HG03159 (cell line): ENCODE measurements around the gene HPS1.

Experiments used
- ATAC-seq: cut with Tn5 transposase; IDR thresholded peaks from one replicate; pipeline ENCODE4 v1.9.1; 2021; ENCODE audit warnings: mild to moderate bottlenecking, moderate library complexity; ENCODE audit not compliant: unreplicated experiment

HPS1 gene

DNA sequence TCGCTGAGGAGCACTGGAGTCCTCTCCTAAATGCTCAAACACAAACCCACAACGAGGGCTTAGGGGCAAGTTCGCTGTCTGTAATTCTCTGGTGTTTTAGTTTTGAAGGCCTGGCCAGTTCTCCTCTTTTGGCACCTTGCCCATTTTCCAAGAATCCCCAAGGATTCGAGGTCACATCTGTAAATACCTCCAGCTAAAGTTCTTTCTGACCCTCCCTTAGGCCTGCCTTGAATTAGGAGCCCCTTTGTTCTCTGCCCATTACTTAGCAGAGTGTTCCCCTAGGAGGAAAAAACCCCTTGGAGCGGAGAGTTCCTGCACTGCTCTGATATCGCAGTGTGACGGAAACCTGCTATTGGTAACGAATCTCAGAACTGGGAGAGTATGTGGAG, 31.0 kb downstream of the HPS1 start:
- no peak for ATAC-seq

DNA sequence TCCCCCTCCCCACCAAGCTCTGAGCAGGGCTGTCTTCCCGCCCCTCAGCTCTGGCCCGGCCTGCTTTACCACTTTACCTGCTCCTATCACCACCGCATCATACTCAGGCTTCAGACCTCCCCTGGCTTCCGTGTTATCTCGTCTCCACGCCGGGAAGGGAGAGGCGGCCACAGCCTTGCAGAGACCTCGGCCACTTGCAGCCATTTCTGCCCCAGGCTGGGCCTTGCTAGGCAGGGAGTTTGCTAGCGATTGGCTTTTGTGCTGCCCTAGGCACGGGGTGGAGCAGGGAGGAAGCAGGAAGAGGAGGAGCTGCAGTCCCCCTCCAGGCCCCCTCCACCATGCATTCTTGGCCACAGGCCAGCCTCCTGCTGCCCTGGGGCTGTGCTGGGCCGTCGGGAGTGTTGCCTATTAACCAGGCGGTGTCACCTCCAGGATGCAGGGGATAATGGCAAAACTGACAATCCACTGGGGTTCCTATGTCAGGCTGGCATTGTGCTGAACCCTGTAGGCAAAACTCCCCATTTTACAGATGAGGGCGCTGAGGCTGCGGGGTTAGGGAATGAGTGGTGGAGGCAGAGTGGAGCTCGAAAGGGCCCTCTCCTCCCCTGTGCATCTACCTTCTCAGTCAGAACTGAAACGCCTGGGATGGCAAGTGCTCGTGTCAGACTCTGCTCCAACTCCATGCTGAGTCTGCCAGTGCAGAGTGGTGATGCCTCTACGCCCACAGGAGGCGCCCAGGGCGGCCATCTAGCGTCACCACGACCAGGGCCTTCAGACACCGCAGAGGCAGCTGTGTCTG, 31.6 kb downstream of the HPS1 start, which contains the start of gene PYROXD2:
TSS of gene PYROXD2 (minus strand) at position 251 of the 799 bp plus-strand sequence. CDS start at position 204, 47 bp downstream.
- ATAC-seq, result peak; percentile 49

DNA sequence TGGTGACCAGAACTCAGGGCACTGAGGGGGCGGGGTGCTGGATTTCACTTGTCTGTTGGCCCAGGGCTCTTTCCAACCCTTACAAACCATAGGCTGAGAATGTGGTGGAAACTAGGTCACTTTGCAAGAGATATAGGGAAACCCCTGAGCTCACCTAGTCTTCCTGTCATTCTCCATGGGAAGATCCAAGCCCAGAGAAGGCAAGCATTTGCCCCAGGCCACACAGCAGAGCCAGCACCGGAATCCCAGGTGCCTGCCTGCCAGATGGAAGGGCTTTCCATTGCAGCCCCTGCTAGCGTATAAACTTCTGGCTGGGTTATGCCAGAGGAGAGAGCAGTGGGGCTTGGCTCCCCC, 32.2 kb downstream of the HPS1 start:
- ATAC-seq, result no peak

DNA sequence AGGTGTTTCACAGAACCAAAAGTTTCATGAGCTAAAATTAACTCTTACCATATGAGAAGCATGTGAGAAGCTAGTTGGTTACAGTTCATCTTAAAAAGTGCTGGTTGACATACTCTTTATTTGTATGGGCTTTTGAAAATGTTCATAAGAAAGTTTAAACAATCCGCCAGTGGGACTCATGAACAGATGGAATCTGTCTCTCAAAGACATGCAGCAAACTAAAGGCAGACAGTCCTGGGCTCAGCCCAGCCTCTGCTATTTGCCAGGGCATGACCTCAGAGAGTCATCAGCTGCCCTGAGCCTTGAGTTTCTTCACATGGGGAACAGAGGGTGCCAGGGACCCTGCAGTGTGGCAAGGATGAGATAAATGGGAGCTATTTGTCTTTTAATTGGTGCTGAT, 35.0 kb downstream of the HPS1 start:
- no peak for ATAC-seq

DNA sequence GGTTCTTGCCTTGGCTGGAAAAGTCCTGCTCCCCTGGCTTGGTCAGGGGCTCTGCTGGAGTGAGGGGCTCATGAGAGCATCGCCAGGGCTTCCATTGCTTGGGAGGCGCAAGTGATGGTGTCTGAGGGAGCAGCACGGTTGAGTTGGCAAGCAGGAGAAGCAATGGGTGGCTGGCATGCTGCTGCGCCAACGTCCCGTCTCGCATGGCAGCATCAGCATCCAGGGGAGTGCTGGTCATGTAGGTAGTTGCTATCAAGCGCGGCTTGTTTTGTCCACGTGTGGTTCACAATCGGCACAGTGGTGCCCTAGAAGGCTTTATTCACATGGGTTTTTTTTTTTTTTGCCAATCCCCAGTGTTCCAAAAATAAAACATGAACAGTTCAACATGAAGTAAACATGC, 35.6 kb downstream of the HPS1 start:
- no peak for ATAC-seq

DNA sequence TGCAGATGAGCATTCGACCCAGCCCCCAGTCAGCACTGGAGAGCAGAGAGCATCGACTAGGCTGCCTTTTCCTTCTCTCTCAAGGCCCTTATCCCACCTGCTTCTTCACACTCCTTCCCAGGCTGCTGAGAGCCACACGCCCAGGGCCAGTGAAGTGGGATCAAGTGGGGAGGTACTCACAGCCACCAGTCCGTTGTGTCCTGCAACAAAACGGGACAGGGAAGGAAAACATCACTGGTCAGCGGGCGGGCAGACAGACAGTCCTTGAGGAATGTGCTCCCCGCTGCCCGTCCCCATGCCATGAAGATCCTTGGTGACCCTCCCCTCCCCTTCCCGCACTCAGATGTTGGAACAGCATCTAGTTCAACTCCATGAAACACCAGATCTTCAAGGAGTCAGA, 36.0 kb downstream of the HPS1 start:
- ATAC-seq, result no peak

DNA sequence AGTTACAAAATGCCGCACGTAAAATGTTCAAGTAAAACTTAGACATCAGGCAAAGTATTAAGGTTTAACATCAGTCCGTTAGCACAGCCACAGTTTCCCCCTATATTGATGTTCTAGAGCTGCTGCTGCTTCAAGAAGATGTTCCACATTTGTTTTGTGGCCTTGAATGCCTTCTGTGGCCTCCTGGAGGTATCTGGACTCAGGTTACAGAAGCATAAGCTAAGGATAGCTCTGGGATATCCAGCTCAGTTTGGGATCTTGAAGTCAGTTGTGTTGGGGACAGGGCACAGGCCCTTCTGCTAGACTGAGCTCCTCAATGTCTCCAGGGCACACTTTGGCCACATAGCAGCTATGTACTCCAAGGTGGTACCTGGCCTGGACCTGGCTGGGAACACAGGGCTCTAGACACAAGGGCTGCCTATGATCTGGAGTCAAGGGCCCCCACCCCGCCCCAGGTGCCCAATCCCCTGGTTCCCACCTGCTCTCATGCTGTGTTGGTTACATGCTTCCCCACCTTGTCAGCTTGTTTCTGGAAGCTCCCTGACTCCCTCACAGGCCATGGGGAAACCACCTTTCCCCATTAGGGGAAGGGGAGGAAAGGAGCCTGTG, 36.5 kb downstream of the HPS1 start:
- no peak for ATAC-seq

DNA sequence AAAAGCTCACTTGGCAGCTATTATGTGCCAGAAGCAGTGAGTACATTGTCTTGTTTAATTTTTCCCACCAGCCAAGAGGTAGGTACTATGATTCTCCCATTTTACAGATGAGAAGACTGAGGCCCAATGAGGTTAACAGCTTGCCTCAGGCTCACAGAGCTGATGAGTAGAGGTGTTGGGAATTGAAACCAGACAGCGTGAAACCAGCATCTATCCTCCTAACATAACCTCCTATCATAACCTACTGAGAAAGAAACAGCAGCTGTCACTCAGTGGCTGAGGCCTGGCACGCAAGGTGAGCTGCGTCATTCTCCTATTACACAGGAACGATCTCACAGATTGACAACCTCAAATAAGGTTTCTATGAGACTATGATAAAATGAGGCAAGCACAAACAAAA, 37.9 kb downstream of the HPS1 start:
- ATAC-seq, result no peak

DNA sequence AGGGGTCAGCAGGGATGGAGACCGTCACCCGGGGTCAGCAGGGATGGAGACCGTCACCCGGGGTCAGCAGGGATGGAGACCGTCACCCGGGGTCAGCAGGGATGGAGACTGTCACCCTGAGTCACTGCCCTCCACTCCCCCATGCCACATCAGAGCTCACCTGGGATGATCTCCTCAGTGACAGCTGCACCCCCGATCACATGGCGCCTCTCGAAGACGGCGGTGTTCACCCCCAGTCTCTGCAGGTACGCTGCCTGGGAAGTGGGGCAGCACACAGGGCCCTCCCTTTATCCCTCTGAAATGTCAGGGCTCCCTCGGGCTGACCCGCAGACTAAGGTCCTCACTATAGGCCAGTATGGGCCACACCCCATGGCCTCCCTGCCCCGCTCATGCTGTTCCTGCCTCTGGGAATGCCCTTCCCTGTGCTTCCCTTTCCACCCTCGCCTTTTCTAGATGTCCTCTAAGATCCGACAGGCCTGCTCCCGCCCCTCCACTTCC, 38.9 kb downstream of the HPS1 start:
- no peak for ATAC-seq

DNA sequence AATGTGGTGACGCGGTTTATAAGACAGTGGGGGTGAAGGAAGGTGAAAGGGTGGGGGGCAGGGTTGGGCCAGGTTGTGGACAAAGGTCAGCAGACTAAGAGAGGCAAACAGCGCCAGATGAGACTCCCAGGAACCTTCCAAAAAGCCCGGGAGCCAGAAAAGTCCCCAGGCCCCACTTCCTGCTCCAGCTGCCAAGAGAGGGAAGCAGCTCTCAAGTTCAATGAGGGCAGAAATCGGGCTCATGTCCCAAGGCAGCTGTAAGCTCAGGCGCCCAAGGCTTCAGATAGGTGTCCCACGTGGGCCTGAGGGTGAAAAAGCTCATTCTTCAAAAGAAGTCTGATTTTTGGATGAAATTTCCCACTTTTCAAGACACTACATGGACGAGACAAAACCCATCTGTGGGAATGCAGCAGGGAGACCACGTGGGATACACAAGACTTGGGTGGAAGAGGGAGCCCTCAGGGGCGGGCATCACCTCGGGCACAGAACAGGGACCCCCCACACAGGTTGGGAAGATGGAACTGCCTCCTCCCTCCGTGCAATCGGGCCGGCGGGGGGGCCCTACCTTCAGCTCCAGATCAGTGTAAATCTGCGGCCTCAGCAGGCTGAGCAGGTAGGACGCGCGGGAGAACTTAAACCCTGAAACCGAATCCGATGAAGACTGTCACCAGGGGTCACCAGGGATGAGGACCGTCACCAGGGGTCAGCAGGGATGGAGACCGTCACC, 39.6 kb downstream of the HPS1 start:
- no peak for ATAC-seq

DNA sequence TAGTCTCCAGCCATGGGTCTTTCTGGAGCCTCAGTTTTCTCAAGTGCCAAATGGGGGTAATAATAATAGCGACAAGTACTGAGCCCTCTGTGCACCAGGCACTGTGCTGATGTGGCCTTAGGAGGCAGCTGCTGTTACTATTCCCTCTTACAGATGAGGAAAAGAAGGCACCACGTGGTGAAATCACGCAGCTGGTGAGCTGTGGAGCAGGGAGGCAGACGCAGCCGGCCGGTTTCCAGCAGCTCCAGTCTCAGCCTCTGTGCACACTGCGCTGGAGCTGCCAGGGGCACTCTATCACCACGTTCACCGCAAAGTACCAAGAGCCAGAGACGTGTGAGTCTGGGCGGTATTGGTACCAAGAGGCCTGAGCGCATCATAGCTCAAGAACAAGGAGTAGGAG, 41.3 kb downstream of the HPS1 start:
- no peak for ATAC-seq

DNA sequence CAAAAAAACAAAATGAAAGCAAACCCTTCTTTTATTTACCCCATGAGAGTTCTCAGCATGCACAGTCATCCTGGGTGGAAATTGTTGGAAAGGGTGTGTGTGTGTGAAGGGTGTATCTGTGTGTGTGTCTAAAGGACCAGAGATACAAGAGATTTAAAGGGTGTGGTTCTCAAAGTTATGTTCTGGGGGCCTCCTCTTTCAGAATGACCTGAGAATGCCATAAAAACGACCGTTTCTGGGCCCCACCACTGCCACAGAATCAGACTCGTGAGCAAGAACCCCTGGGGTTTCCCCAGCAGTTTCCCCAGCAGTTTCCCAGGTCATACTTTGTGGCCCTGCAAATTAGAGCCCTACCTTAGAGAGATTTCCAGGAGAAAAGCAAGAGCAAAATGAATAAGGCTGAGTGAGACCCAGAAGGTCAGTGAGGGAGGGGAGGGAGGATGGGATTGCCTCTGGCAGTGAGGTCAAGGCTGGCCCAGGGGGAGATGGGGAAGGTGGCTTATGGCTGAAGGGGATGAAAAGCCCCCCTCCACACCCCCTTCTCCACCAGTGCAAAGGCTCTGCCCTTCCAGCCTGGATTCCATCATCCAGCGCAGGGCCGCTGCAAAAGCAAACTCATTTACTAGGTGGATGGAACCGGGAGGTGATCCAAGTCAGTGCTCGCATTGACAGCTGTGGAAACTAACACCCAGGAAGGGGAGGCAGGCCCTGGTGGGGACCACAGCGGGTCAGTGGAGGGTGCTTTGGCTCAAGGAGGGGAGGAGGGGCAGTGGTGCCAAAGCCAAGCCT, 42.0 kb downstream of the HPS1 start:
- no peak for ATAC-seq

DNA sequence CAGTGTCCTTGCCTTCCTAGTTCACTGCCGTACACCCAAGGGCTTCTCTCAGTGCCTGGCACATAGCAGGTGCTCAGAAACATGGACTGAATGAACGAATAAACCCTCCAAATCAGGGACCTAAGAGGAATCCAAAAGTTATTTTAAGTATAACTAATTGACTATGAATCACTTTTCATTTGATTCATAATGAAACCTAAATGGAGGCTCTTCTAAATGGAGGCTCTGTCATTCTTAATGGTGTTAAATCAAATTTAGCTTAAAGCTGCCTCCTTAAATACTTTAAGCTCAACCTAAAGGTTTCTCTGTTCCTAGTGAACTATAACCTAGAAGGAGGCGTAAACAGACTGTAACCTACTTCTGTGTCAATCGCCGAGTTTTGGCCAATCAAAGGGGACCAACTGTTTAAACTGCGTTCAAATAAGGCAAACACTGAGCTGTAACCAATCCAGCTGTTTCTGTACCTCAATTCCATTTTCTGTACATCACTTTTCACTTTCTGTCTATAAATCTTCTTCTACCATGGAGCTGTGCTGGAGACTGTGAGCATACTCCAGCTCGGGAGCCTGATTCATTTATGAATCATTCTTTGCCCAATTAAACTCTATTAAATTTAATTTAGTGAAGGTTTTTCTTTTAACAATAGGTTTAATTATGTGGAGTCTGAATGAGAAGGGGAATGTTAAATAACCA, 42.8 kb downstream of the HPS1 start:
- no peak for ATAC-seq

DNA sequence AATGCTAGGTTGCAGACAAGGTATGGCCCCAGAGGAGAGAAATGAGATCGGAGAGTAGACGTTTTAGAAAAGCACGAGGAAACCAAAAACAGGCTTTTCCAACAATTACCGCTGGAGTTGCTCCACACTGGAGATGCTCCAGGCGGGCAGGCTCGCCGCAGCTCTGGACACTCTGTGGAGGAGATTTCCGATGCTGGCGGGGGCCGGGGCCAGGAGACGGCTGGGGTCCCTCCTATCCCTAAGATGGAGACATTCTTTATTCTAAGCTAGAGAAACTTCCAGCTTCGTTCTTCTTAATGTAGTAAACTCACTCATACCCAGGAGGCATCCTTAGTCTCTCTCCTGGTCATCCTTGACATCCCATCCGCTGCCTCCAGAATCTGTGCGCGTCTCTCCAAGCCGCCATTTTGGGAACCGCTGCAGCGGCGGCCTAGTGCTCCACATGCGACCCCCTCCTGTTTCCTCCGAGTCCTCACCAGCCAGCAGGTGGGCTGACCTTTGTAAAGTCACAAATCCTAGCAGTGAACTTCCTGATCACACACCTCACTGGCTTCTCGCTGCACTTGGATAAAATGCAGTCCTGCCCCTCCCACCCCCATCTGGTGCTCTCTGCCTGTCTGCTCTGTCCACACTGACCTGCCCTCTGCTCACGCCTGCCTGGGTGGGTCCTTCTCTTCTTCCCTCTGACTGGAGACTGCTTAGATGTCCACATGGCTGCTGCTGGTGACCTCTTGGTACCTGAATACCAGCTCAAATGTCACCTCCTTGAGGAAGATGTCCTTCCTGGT, 43.6 kb downstream of the HPS1 start:
- ATAC-seq, result no peak

DNA sequence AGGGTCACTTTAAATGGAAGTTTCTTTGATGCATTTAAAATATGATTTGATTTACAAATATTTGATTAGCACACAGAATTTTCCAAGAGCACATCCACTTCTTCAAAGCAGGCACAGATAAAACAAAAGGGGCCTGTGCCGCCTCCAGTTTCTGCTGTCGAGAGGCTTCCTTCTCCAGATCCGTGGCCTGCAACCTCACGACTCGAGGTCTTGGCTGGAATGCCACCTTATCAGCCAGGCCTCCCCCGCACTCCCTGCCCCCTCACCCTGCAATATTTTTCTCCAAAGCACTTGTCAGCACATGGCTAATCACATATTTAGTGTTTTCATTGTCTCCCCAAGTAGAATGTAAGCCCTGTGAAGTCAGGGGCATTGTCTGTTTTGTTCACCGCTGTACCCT, 44.3 kb downstream of the HPS1 start:
- ATAC-seq, result no peak

DNA sequence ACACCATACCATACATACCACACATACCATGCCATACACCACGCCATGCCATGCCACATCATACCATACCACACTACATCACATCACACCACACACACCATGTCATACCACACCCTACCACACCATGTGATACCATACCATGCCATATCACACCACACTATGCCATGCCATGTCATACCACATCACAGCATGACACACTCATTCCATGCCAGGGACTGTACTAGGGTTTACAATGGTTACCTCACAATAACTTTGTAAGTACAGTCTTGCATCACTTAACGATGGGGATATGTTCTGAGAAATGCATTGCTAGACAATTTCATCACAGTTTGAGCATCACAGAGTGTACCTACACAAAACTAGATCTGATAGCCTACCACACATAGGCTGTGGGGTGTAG, 46.3 kb downstream of the HPS1 start:
- no peak for ATAC-seq

DNA sequence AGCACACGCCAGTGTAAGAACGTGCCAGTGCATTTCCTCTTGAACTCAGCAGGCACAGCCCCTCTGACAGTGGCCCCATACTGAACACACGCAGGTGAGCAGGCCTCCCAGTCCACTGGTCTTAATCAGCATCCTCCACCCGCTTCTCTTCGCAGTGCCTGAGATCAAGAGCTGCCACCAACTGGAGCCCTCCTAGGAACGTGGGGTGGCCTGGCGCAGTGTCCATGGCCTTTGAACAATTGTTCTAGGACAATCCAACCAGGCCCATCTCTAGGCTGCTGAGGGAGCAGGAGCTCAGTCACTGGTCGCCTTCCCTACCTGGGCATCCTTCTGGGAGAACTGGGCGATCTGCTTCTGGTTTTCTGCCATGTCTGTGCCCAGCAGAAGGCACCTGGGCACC, 47.0 kb downstream of the HPS1 start:
- ATAC-seq, result no peak

DNA sequence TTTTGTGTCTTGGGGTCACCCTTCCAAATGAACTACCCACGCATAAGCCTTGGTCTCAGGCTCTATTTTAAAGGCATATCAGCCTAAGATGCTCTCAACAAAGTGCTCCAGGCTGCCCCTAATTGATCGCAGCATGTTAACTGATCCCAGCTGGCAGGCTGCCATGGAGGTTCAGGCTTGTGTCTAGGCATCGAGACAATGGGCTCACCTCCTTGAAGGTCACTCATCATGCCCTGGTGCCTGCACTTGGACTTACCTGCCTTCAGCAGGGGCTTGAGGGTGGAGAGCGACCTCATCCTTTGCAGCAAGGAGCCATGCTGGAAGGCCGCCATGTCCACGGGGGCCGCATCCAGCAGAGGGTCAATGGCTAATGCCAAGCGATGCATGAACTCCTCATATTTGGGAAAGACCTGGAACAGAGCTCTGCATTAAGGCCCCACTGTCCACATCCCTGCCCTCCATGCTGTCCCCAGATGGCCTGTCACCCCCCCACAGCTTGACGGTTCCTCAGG, 49.6 kb downstream of the HPS1 start:
- no peak for ATAC-seq
